22Rv1 (cell line): ENCODE measurements around the gene DISP2.
A peak's percentile ranks its signal among the peaks of the same experiment; 100 is the strongest.

Experiments used
- H3K27ac ChIP-seq: fragments of 450-650 bp; 2 replicates; pipeline ENCODE4 v1.5.1; 2017
- CTCF ChIP-seq: fragments of 450-650 bp; IDR thresholded peaks from 2 replicates; pipeline ENCODE4 v1.5.1; 2017; ENCODE audit warnings: mild to moderate bottlenecking
- ZFX ChIP-seq: fragments of 450-650 bp; IDR thresholded peaks from 2 replicates; pipeline ENCODE4 v1.6.1; 2017; ENCODE audit warnings: antibody characterized with exemption, borderline replicate concordance

The DISP2 gene

GRCh38 chr15:40372981-40373380 lies 15.0 kb downstream of the DISP2 start:
- no peak overlapping the region for H3K27ac ChIP-seq
- TF ChIP-seq CTCF (no peak), ZFX (no peak)

GRCh38 chr15:40377606-40378005 lies 19.6 kb downstream of the DISP2 start:
- TF ChIP-seq ZFX (no peak), CTCF (no peak)
- H3K27ac ChIP-seq, result no peak overlapping the region

GRCh38 chr15:40379374-40379773 lies 21.4 kb downstream of the DISP2 start:
- H3K27ac ChIP-seq, result no peak overlapping the region
- TF ChIP-seq ZFX (no peak), CTCF (no peak)

GRCh38 chr15:40379853-40380252 lies 21.8 kb downstream of the DISP2 start:
- TF ChIP-seq ZFX (no peak), CTCF (no peak)
- H3K27ac ChIP-seq, result no peak overlapping the region

- H3K27ac ChIP-seq, result no peak overlapping the region
- no peak for TF ChIP-seq ZFX
- TF ChIP-seq CTCF, result no peak
Observed at GRCh38 chr15:40380636-40381035, 22.6 kb downstream of the DISP2 start.

GRCh38 chr15:40381818-40382529 lies 24.0 kb downstream of the DISP2 start:
- peak overlapping the region; percentile 75 for H3K27ac ChIP-seq
- TF ChIP-seq ZFX (no peak), CTCF (no peak)

- peak within 1 kb of the TSS; percentile 75 for H3K27ac ChIP-seq
- TF ChIP-seq ZFX, result no peak
- TF ChIP-seq CTCF, result no peak
Observed at GRCh38 chr15:40382580-40383456, 24.8 kb downstream of the DISP2 start, which contains the start of gene KNSTRN. Gene KNSTRN, plus strand, starts transcription at chr15:40382721. Its CDS starts 115 bp downstream, at chr15:40382836.
